ENCODE results near the gene FOCAD.
A peak's percentile ranks its signal among the peaks of the same experiment; 100 is the strongest.

FOCAD gene

GRCh38 chr9:21027295-21027694 lies 343.2 kb downstream of the FOCAD start:
- no peak for DNase-seq

DNA sequence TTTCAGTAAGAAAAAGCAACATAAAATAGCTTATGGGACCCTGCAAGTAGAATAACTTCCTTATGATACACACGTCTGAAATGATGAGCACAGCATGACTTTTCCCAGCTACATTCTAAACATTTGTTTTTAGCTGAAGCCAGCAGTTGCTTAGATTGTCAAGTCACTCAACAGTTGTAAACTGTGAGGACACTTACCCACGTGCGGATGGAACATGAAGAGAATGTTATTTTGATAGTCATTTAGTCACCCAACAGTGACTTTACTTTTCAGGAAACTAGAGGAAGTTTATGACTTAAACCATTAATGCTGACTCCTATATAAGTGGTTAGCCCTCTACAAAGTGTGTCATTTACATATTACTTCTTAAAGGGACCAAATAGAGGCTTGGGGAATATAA lies 344.4 kb downstream of the FOCAD start:
- DNase-seq: no peak

DNA sequence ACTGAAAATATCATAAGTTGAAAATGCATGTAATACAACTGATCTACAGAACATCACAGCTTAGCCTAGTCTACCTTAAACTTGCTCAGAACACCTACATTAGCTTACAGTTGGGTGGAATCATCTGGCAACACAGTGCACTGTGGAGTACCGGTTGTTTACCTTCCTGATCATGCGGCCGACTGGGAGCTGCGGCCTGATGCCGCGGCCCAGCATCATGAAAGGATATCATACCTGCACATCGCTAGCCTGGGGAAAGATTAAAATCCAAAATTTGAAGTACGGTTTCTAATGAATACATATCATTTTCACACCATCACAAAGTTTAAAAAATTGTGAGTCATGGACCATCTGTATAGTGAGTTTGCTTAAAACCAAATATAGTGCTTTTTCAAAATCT lies 345.6 kb downstream of the FOCAD start:
- no peak for DNase-seq

- DNase-seq: no peak
Measured at GRCh38 chr9:21030389-21031035, 346.5 kb downstream of the FOCAD start.

DNA sequence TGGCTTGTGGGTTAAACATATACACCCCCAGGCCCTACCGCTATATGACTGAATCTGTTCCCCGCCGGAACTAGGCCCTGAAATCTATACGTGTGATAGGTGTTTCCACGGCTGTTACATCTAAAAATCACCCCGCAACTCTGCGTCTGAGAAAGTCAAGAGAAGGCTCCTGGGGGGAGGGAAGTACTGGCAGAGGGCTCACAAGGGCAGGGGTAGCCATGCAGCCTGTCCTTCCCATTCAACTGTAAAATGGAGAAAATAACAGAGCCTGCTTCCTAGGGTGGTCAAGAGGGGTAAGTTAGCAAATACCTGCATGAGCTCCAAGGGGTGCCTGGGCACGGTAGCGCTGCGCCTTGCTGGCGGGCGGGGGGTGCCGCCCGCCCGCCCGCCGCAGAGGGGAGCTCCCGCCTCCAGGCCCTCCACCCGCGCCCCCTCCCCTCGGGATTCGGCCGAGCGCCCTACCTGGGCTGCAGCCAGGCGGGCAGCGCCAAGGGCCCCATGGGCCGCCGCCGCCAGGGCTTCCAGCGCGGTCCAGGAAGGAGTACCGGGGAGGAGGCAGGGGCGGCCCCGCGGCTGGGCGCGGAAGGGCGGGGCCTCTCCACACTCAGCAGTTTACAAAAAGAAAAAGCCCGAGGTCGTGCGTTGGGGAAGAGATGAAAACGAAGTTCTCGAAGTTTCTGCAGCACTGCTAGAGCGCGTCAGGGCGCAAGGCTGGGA lies 347.2 kb downstream of the FOCAD start, which contains the start of gene HACD4:
Gene HACD4, minus strand, starts transcription at position 550 of the 717 bp plus-strand sequence. Its CDS starts 50 bp downstream, at position 500.
- peak; percentile 56 for DNase-seq

- no peak for DNase-seq
Measured at GRCh38 chr9:21031808-21032183, 347.7 kb downstream of the FOCAD start.

- DNase-seq: no peak
Measured at GRCh38 chr9:21037278-21037677, 353.2 kb downstream of the FOCAD start.

- DNase-seq: no peak
Measured at GRCh38 chr9:21039302-21039701, 355.2 kb downstream of the FOCAD start.

GRCh38 chr9:21042466-21042865 lies 358.4 kb downstream of the FOCAD start:
- no peak for DNase-seq

DNA sequence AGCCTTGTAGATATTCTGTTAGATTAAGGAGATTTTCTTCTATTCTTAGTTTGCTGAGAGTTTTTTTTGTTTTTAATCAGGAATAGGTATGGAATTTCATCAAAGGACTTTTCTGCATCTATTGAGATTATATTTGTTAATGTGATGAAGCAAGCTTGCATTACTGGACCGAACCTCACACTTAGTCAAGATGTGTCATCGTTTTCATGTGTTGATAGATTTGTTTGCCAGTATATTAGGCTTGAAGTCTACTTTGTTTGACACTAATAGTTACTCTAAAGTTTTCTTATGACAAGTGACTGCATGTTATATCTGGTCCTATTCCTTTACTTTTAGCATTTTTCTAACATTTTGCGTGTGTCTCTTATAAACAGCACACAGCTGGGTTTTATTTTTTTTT lies 359.8 kb downstream of the FOCAD start:
- no peak for DNase-seq
